Naive thymus-derived CD4-positive, alpha-beta T cell (primary cell): ENCODE data around the gene KCNIP1. TPM values are rescaled to one million over a fixed set of nuclear protein-coding genes. Genes with fewer than 3 reads are reported as not detected.

ENCODE experiments used
- ATAC-seq: fragments of 150-1000 bp; cut with Tn5 transposase; 2 replicates; pipeline ENCODE4 v1.10.0; 2021; ENCODE audit warnings: mild to moderate bottlenecking, moderate library complexity
- CTCF ChIA-PET: fragments of 350-600 bp; sonication (Branson Sonifier 250); formaldehyde crosslinking; loops from one replicate; lab custom pipeline; 2021; ENCODE audit warnings: antibody characterized with exemption; lab: Charles Lee
- POLR2A ChIA-PET: fragments of 350-600 bp; sonication (Branson Sonifier 250); formaldehyde crosslinking; loops from one replicate; lab custom pipeline; 2021; ENCODE audit warnings: antibody characterized with exemption, inconsistent platforms; lab: Charles Lee
- DNase-seq, 9 donors: peaks; one replicate each; pipeline versions ENCODE4 v3.0.0 to v3.0.0-alpha.2; 2020 to 2022; ENCODE audit warnings: mixed read lengths in 1 of 9
- H3K27ac ChIP-seq: one replicate; pipeline ENCODE4 v1.7.0; 2013; ENCODE audit warnings: mild to moderate bottlenecking, low read depth, low read length, moderate library complexity
- H3K27me3 ChIP-seq, 2 donors: one replicate each; pipeline ENCODE4 v1.7.0; 2013; ENCODE audit warnings: low read length in 2 of 2, mild to moderate bottlenecking in 2 of 2, moderate library complexity in 2 of 2; ENCODE audit not compliant: control insufficient read depth in 2 of 2, insufficient read depth in 2 of 2
- H3K36me3 ChIP-seq, 3 experiments: 1 replicate in 2 of 3; 2 replicates in 1 of 3; pipeline ENCODE4 v1.7.0; 2013; ENCODE audit warnings: low read length in 3 of 3, mild to moderate bottlenecking in 3 of 3, moderate library complexity in 1 of 3; ENCODE audit not compliant: insufficient read depth in 3 of 3, control insufficient read depth in 2 of 3
- H3K4me1 ChIP-seq, 2 donors: one replicate each; pipeline ENCODE4 v1.7.0; 2013; ENCODE audit warnings: low read length in 2 of 2, mild to moderate bottlenecking in 2 of 2, moderate library complexity in 1 of 2; ENCODE audit not compliant: control insufficient read depth in 2 of 2, insufficient read depth in 2 of 2
- H3K4me3 ChIP-seq: 2 replicates; pipeline ENCODE4 v1.7.0; 2013; ENCODE audit warnings: mild to moderate bottlenecking, low read length
- H3K9me3 ChIP-seq, 3 experiments: 1 replicate in 2 of 3; 2 replicates in 1 of 3; pipeline ENCODE4 v1.7.0; 2013; ENCODE audit warnings: low read length in 3 of 3; ENCODE audit not compliant: control insufficient read depth in 2 of 3
- H3K27ac Mint-ChIP-seq, 9 donors: one replicate each; pipeline ENCODE4 v1.8.0; 2020 to 2022; ENCODE audit warnings: mixed read lengths in 9 of 9, mild to moderate bottlenecking in 8 of 9, moderate library complexity in 5 of 9, inconsistent platforms in 2 of 9
- H3K27me3 Mint-ChIP-seq, 5 donors: one replicate each; pipeline ENCODE4 v1.8.0; 2021 to 2022; ENCODE audit warnings: mixed read lengths in 5 of 5, mild to moderate bottlenecking in 1 of 5
- H3K36me3 Mint-ChIP-seq, 5 donors: one replicate each; pipeline ENCODE4 v1.8.0; 2020 to 2022; ENCODE audit warnings: mixed read lengths in 5 of 5, mild to moderate bottlenecking in 3 of 5, inconsistent platforms in 1 of 5
- H3K4me1 Mint-ChIP-seq, 7 donors: one replicate each; pipeline ENCODE4 v1.8.0; 2020 to 2022; ENCODE audit warnings: mixed read lengths in 7 of 7, mild to moderate bottlenecking in 3 of 7, inconsistent platforms in 1 of 7
- H3K4me3 Mint-ChIP-seq, 10 donors: one replicate each; pipeline ENCODE4 v1.8.0; 2020 to 2022; ENCODE audit warnings: mild to moderate bottlenecking in 10 of 10, mixed read lengths in 10 of 10, moderate library complexity in 6 of 10, inconsistent platforms in 2 of 10
- H3K9me3 Mint-ChIP-seq, 11 donors: one replicate each; pipeline ENCODE4 v1.8.0; 2020 to 2022; ENCODE audit warnings: mixed read lengths in 11 of 11, mild to moderate bottlenecking in 4 of 11, inconsistent platforms in 1 of 11, moderate library complexity in 1 of 11
- intact Hi-C, 2 donors: fragments of 100-400 bp; cut with micrococcal nuclease; formaldehyde crosslinking; loops; one replicate each; pipeline ENCODE4 v1.15.1; 2023
- polyA plus RNA-seq, 2 donors: library from polyadenylated mRNA; unstranded; fragments of 300-500 nt; fragmentation: Illumina TruSeq; gene quantifications; one replicate each; pipeline ENCODE4 v1.2.3, GENCODE V29; 2021
- total RNA-seq, 6 experiments: library from RNA in 5 of 6; stranded (reverse) in 5 of 6; gene quantifications; 1 replicate in 5 of 6; 2 replicates in 1 of 6; pipeline ENCODE4 v1.2.3 and lab custom pipeline; 2021 to 2026

Gene KCNIP1
- total and polyA plus RNA-seq, 7 experiments from 2014 or later = not detected

DNA sequence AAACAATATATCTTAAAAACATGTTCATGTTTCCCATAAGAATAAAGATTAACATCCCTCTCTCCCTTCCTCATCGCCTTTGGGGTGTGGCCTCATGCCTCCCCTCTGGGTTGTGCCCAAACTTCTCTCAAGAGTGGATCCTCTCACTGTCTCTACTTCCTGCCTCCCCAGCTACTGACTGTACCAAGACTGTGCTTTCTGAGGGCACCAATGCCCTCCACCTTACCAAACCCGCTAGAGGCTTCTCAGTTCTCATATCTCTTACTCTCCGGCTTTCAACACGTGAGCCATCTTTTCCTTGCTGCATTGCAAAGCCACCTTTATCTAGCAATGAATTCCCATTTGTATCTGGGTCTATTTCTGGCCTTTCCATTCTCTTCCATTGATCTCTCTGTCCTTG, 34.4 kb upstream of the KCNIP1 start:
- H3K9me3 Mint-ChIP-seq = peaks cover 0 to 2% (median 0%) of the 10 kb centered on the region in 11 donors
- Histone ChIP-seq H3K9me3 (no peaks in the 10 kb centered on the region), H3K36me3 (no peaks in the 10 kb centered on the region), H3K4me3 (no peak overlapping the region), H3K27ac (no peak overlapping the region), H3K27me3 (no peaks in the 10 kb centered on the region), H3K4me1 (no peaks in the 10 kb centered on the region)
- intact Hi-C loops = no loop called here
- peaks cover 0 to 10% (median 5%) of the 10 kb centered on the region in 5 donors for H3K27me3 Mint-ChIP-seq
- no peaks in the 10 kb centered on the region for H3K4me1 Mint-ChIP-seq
- ATAC-seq (no peak), DNase-seq (no peak)
- ChIA-PET POLR2A (no interaction called here), CTCF (interaction anchor here (0.7 kb wide), 1 partner anchor 104 kb away, joined by 4 read pairs; no protein-coding TSS in a partner anchor)
- H3K36me3 Mint-ChIP-seq = no peaks in the 10 kb centered on the region
- no peak overlapping the region for H3K27ac Mint-ChIP-seq
- no peak overlapping the region for H3K4me3 Mint-ChIP-seq

DNA sequence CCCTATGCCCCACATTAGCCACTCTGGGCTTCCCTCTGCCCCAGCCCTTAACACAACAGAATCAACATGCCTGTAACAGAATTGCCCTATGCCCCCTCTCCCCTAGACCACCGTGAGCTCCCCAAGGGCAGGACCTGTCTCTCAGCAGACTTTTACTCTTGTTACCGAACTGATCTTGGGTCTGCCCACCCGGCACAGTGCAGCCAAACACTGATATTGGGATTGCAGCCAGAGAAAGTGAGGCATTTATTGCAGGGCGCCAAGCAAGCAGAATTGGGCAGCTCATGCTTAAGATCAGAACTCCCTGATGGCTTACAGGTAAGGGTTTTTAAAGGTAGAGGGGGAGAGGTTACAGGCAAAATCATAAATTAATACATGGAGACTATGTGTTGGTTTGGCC, 33.5 kb upstream of the KCNIP1 start:
- no peaks in the 10 kb centered on the region for H3K27me3 ChIP-seq
- intact Hi-C loops = no loop called here
- H3K4me3 ChIP-seq = no peak overlapping the region
- ChIA-PET POLR2A (no interaction called here), CTCF (interaction anchor here (0.7 kb wide), 1 partner anchor 105 kb away, joined by 4 read pairs; no protein-coding TSS in a partner anchor)
- Mint-ChIP-seq H3K9me3 (peaks cover 0 to 4% (median 0%) of the 10 kb centered on the region in 11 donors), H3K4me3 (no peak overlapping the region), H3K36me3 (no peaks in the 10 kb centered on the region), H3K27ac (no peak overlapping the region), H3K27me3 (peaks cover 2 to 10% (median 7%) of the 10 kb centered on the region in 5 donors), H3K4me1 (no peaks in the 10 kb centered on the region)
- H3K9me3 ChIP-seq = no peaks in the 10 kb centered on the region
- H3K4me1 ChIP-seq = no peaks in the 10 kb centered on the region
- H3K27ac ChIP-seq = no peak overlapping the region
- DNase-seq = no peak
- no peak for ATAC-seq
- H3K36me3 ChIP-seq = no peaks in the 10 kb centered on the region

- ATAC-seq (no peak), DNase-seq (no peak)
- no peak overlapping the region for H3K4me3 Mint-ChIP-seq
- Histone ChIP-seq H3K9me3 (no peaks in the 10 kb centered on the region), H3K4me3 (no peak overlapping the region), H3K27me3 (no peaks in the 10 kb centered on the region), H3K36me3 (no peaks in the 10 kb centered on the region), H3K27ac (no peak overlapping the region), H3K4me1 (no peaks in the 10 kb centered on the region)
- CTCF ChIA-PET = no interaction called here
- H3K36me3 Mint-ChIP-seq = no peaks in the 10 kb centered on the region
- peaks cover 4 to 13% (median 10%) of the 10 kb centered on the region in 5 donors for H3K27me3 Mint-ChIP-seq
- POLR2A ChIA-PET = no interaction called here
- H3K27ac Mint-ChIP-seq = no peak overlapping the region
- intact Hi-C loops = no loop called here
- peaks cover 0 to 4% (median 0%) of the 10 kb centered on the region in 11 donors for H3K9me3 Mint-ChIP-seq
- H3K4me1 Mint-ChIP-seq = no peaks in the 10 kb centered on the region
Observed at GRCh38 chr5:170470808-170471404, 32.9 kb upstream of the KCNIP1 start.

DNA sequence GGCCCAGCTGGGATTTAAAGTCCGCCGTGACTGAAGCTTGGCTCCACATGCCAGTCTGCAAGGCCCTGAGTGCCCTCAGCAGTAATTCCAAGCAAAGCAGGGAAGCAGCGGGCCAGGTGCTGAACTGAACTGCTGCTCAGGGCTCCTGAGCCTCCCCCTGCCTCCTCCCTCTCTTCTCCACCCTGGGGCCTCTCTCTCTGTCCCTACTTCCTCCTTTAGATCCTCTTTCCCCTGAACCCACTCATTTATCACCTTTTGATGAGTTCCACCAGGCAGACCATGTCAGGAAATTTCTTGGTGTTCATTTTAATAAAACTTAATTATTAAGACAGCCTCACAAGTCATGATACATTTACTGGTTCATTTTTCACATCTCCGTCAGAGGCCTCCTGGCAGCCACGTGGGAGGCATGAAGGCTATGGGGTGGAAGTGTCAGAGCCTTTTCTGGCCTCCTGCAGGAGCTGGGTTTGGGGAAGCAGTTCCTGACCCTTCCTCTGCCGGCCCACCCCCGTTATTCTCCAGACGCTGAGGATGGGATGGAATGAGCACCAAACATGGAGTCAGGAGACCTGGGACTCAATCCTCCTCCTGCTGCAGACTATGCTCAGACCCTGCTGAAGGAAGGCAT, 32.2 kb upstream of the KCNIP1 start:
- Mint-ChIP-seq H3K27ac (no peak overlapping the region), H3K9me3 (peaks cover 0 to 4% (median 0%) of the 10 kb centered on the region in 11 donors), H3K4me3 (no peak overlapping the region), H3K4me1 (no peaks in the 10 kb centered on the region), H3K36me3 (no peaks in the 10 kb centered on the region), H3K27me3 (peaks cover 4 to 15% (median 10%) of the 10 kb centered on the region in 5 donors)
- ATAC-seq (no peak), DNase-seq (no peak)
- no peak overlapping the region for H3K27ac ChIP-seq
- no peaks in the 10 kb centered on the region for H3K36me3 ChIP-seq
- POLR2A ChIA-PET = no interaction called here
- intact Hi-C loops = no loop called here
- no peaks in the 10 kb centered on the region for H3K4me1 ChIP-seq
- H3K9me3 ChIP-seq = no peaks in the 10 kb centered on the region
- no peak overlapping the region for H3K4me3 ChIP-seq
- CTCF ChIA-PET = no interaction called here
- no peaks in the 10 kb centered on the region for H3K27me3 ChIP-seq

DNA sequence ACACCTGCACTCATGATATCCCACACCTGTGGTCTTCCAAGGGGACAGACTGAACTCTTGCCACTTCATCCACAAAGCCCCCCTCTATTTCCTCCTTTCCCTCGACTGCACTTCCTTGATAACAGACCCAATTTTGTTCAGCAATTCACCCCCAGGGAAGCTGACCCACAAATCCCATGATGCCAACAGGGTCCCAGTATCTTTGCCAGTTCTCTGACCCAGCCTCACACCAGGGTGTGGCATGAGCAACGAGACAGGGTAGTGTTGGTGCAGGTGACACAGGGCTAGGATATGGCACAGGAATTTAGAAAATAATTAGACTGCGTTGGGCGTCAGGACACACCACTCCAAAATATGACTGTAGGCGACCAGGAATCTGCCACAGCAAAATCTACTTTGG, 30.2 kb upstream of the KCNIP1 start:
- H3K27me3 ChIP-seq = no peaks in the 10 kb centered on the region
- H3K36me3 Mint-ChIP-seq = no peaks in the 10 kb centered on the region
- CTCF ChIA-PET = no interaction called here
- peaks cover 4 to 29% (median 11%) of the 10 kb centered on the region in 5 donors for H3K27me3 Mint-ChIP-seq
- no peaks in the 10 kb centered on the region for H3K9me3 ChIP-seq
- DNase-seq (no peak), ATAC-seq (no peak)
- no peak overlapping the region for H3K27ac ChIP-seq
- peaks cover 0 to 4% (median 0%) of the 10 kb centered on the region in 11 donors for H3K9me3 Mint-ChIP-seq
- H3K4me3 ChIP-seq = no peak overlapping the region
- POLR2A ChIA-PET = no interaction called here
- no peak overlapping the region for H3K27ac Mint-ChIP-seq
- H3K36me3 ChIP-seq = no peaks in the 10 kb centered on the region
- no peaks in the 10 kb centered on the region for H3K4me1 ChIP-seq
- intact Hi-C loops = no loop called here
- H3K4me3 Mint-ChIP-seq = no peak overlapping the region
- H3K4me1 Mint-ChIP-seq = no peaks in the 10 kb centered on the region

DNA sequence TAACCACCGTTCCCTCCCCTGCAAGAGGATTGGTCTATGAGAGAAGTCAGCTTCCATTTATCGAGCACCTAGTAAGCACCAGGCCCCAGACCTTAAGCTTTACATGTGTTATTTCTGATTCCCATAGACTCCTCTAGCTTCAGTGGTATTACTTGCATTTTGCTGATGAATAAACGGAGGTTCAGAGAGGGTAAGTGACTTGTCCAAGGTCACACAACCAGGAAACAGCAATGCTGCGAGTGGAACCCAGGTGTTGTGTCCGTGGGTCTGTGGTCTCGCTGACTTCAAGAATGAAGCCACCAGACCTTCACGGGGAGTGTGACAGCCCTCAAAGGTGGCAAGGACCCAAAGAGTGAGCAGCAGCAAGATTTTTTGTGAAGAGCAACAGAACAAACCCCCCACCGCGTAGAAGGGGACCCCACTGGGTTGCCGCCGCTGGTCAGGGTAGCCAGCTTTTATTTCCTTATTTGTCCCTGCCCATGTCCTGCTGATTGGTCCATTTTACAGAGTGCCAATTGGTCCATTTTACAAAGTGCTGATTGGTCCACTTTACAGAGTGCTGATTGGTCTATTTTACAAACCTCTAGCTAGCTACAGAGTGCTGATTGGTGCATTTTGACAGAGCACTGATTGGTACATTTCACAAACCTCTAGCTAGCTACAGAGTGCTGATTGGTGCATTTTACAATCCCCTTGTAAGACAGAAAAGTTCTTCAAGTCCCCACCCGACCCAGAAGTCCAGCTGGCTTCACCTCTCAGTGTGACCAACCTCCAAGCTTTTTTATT, 29.1 kb upstream of the KCNIP1 start:
- Mint-ChIP-seq H3K27ac (no peak overlapping the region), H3K36me3 (no peaks in the 10 kb centered on the region), H3K4me1 (no peaks in the 10 kb centered on the region), H3K9me3 (peaks cover 0 to 4% (median 0%) of the 10 kb centered on the region in 11 donors), H3K4me3 (no peak overlapping the region), H3K27me3 (peaks cover 4 to 36% (median 7%) of the 10 kb centered on the region in 5 donors)
- Histone ChIP-seq H3K4me1 (no peaks in the 10 kb centered on the region), H3K4me3 (no peak overlapping the region), H3K27me3 (no peaks in the 10 kb centered on the region), H3K27ac (no peak overlapping the region), H3K9me3 (no peaks in the 10 kb centered on the region), H3K36me3 (no peaks in the 10 kb centered on the region)
- CTCF ChIA-PET = no interaction called here
- DNase-seq (no peak), ATAC-seq (no peak)
- intact Hi-C loops = no loop called here
- POLR2A ChIA-PET = no interaction called here
